ENCODE data around the gene INPP5B. TPM values are rescaled to one million over a fixed set of nuclear protein-coding genes. Genes with fewer than 3 reads are reported as not detected.

The INPP5B gene
- total RNA-seq, result 14.8 and 20.4 TPM in 2 replicates

DNA sequence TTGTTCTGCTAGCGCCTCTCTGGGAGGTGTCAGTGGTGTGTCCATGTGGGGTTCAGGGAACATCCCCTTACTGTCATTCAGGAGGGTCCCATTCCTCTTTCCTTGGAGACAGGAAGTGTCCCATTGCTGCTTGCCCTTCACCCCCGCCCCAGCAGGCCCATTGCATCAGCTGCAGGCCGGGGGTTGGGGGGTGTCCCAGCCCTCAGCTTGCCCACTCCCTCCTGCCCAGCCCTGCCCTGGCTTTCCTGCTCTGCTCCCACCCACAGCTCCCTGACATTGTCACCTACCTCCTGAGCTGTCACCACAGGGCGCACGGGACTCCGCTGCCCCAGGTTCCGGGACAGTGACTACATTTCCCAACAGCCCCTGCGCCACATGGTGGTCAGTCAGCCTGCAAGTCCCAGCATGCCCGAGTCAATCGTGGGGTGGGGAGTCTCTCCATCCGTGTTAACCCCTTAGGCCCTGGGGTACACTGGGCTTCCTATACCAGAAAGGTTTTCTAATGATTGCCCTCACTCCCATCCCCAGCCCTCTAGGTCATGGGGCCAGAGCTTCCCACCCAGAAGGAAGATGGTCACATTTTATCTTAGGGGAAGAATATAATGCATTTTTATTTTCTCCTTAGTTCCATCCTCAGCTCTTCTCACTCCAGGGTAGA, at the start of gene INPP5B:
Gene INPP5B (minus strand): TSS at position 351 of the 658 bp plus-strand sequence. CDS start 745 bp downstream, outside the sequence.

DNA sequence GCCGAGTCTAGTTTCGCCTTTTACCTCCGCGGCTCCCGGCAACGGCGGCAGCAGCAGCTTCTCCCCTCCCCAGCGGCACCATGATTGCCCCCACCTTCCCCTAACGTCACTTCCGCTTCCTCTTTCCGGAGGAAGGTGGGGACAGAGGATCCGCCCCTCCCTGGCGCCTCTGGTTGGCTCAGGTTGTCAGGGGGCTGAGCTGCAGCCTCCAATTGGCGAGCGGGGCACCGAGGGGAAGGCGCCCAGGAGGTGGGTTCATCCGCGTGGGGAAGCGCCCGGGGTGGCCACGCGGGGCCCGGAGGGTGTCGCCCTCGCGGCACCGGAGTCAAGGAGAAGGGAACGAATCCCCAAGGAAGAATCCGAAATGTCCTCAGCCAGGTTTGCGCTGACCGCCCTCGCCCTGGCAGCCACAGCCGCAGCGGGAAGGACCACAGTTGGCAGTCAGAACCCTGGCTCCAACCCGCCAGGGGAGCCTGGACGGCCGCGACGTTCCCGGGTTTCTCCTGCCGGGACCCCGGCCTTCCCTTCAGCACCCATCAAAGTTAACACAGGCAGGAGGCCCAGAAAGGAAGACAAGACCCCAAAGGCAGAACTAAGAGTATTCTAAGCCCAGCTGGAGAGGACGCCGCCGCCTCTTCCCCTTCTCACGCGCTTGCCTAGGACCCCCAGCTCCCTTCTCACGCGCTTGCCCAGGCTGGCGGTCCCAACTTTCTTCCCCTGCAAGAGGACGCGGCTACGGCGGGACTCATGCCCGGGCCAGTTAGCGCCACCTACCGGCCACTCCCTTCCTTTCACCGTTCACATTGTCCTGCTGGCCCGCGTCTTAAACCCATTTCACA, 87.1 kb downstream of the INPP5B start, which contains the start of gene MTF1:
Gene MTF1 (minus strand): TSS at position 86 of the 839 bp plus-strand sequence. CDS start 1,934 bp downstream, outside the sequence.

Other genes with a start within 250 kb of the INPP5B start
- gene EPHA10, start 181.9 kb downstream of the INPP5B start, total RNA-seq, result not detected in 2 replicates
- 0.17 and 0.30 TPM in 2 replicates for gene MANEAL, start 153.2 kb downstream of the INPP5B start, total RNA-seq
- gene C1orf122, start 139.3 kb downstream of the INPP5B start, total RNA-seq, result 62.9 and 66.3 TPM in 2 replicates
- 14.9 and 19.2 TPM in 2 replicates for gene YRDC, start 138.8 kb downstream of the INPP5B start, total RNA-seq
- gene MTF1, start 87.5 kb downstream of the INPP5B start, total RNA-seq, result 1.0 and 1.3 TPM in 2 replicates
- gene SF3A3, start 43.0 kb upstream of the INPP5B start, total RNA-seq, result 60.4 and 71.7 TPM in 2 replicates
- gene FHL3, start 58.5 kb upstream of the INPP5B start, total RNA-seq, result 26.2 and 27.2 TPM in 2 replicates
- gene UTP11, start 65.7 kb upstream of the INPP5B start, total RNA-seq, result 49.7 and 73.6 TPM in 2 replicates
- gene POU3F1, start 99.7 kb upstream of the INPP5B start, total RNA-seq, result not detected in 2 replicates